Mammary microvascular endothelial cell (primary cell): Measurements from ENCODE around the gene DNAH6. TPM values are rescaled to one million over a fixed set of nuclear protein-coding genes. Genes with fewer than 3 reads are reported as not detected.

Experiments used
- total RNA-seq: library from RNA; depleted of rRNA; stranded (reverse); fragments of >200 nt; gene quantifications from 2 replicates; pipeline ENCODE4 v1.2.3, GENCODE V29; 2015

Gene DNAH6
- under 0.01 and 0.05 TPM in 2 replicates for total RNA-seq

GRCh38 chr2:84516234-84516986, at the start of gene DNAH6:
DNAH6 (plus strand) TSS chr2:84516498; CDS start chr2:84517827, 1,329 bp downstream.

Other genes with a start within 250 kb of the DNAH6 start
- 68.0 and 74.3 TPM in 2 replicates for gene SUCLG1, start 57.2 kb upstream of the DNAH6 start, total RNA-seq